ENCODE results near the gene CPTP. TPM values are rescaled to one million over a fixed set of nuclear protein-coding genes. Genes with fewer than 3 reads are reported as not detected.

The CPTP gene
- total RNA-seq, 2 donors from 2014 or later, result 35.8 to 54.0 TPM

- no peak for DNase-seq (ENCODE audit: low spot score)
- H3K4me3 ChIP-seq, result no peak overlapping the region
- H3K9me3 ChIP-seq, result no peaks in the 10 kb centered on the region
- WGBS, result 85% methylated on average over 9 of the region's 10 CpGs
- no peak overlapping the region for H3K27ac ChIP-seq
- H3K27me3 ChIP-seq (replicated peaks; ENCODE audit: insufficient read depth), result no peaks in the 10 kb centered on the region
- TF ChIP-seq POLR2A (IDR thresholded peaks at IDR 0.05) (no peak), CTCF (IDR thresholded peaks at IDR 0.05) (no peak), POLR2AphosphoS5 (IDR thresholded peaks at IDR 0.05) (no peak)
- intact Hi-C loops (cut with DNase I), result loop anchor here (5.0 kb wide), 1 partner anchor 39 kb away; the partner anchor contains the start of genes ACAP3 and PUSL1
- peaks cover 0 to 4% of the 10 kb centered on the region in 2 donors for H3K36me3 ChIP-seq
- peaks cover 14% of the 10 kb centered on the region for H3K4me1 ChIP-seq (replicated peaks)
Measured at GRCh38 chr1:1346501-1346890, 21.9 kb downstream of the CPTP start.

DNA sequence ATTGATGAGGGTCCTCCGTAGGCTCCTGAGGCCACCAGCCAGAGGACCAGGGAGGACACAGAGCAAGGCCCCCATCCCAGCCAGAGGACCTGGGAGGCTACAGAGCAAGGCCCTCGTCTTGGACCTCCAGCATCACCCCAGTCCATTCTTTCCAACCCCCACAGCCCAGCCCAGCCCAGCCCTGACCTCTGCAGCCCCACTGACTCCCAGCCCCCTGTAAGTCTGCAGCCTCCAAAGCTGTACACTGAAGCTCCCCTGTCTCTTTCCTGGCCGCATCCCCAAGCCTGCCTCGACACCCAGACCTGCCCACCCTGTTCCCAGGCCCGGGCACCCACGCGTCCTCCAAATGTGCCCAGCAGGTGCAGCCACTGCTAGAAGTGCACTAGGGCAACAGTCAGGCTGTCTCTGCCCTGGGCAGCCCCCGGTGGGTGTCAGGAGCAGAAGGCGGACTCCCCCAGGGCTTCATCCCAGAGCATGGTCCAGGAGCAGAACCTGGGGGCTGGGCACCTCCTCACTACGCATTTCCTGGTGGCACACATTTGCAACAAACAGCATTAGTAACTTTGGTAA is 22.5 kb downstream of the CPTP start:
- no peak for TF ChIP-seq POLR2A (IDR thresholded peaks at IDR 0.05)
- TF ChIP-seq POLR2AphosphoS5 (IDR thresholded peaks at IDR 0.05), result no peak
- TF ChIP-seq CTCF (IDR thresholded peaks at IDR 0.05), result no peak
- H3K4me3 ChIP-seq, result peak overlapping the region; percentile 60 to 79
- no peaks in the 10 kb centered on the region for H3K27me3 ChIP-seq (replicated peaks; ENCODE audit: insufficient read depth)
- 70% methylated on average over 10 of the region's 10 CpGs for WGBS
- H3K4me1 ChIP-seq (replicated peaks), result peaks cover 14% of the 10 kb centered on the region
- no peaks in the 10 kb centered on the region for H3K36me3 ChIP-seq
- intact Hi-C loops (cut with DNase I), result loop anchor here (5.0 kb wide), 1 partner anchor 40 kb away; the partner anchor contains the start of genes ACAP3 and PUSL1
- no peaks in the 10 kb centered on the region for H3K9me3 ChIP-seq
- H3K27ac ChIP-seq, result peak overlapping the region; percentile 62 to 66
- no peak for DNase-seq (ENCODE audit: low spot score)

DNA sequence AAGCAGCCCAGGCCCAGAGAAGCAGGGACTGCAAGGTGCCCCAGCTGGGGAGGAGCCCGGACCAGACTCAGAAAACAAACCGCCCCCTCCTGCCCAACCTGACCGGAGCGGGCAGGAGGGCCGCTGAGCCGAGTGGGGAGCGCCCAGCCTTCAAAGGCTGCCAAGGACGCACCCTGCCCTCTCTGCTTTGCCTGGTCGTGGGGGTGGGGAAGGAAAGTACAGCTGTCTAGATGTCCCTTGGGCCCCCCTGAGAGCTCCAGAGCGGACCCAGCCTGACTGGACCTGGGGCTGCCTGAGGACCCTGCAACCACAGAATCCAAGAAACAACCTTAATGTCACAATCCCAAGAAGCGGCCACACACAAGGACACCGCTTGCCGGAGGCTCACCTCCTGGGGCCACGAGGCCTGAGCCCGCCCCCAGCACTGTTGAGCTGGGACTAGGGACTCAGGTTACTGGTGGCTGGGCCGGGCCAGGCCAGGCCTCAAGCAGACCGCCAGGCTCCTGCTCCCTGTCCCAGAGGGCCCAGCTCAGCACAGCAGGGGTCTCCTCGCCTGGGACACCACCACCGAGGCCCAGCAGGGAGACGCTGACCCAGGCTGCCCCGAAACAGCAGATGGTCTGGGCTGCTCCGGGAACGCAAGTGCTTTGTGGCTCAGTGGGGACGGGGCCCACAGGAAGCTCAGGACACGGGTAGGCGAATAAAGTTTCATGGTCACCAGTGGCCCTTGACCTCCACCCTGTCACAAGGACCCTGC is 23.2 kb downstream of the CPTP start:
- peak; percentile 44 for TF ChIP-seq POLR2AphosphoS5 (IDR thresholded peaks at IDR 0.05)
- no peak for TF ChIP-seq POLR2A (IDR thresholded peaks at IDR 0.05)
- intact Hi-C loops (cut with DNase I), result loop anchor here (5.0 kb wide), 1 partner anchor 41 kb away; the partner anchor contains the start of genes ACAP3 and PUSL1
- no peak for DNase-seq (ENCODE audit: low spot score)
- Histone ChIP-seq H3K4me3 (peak overlapping the region; percentile 60 to 79), H3K9me3 (no peaks in the 10 kb centered on the region), H3K36me3 (no peaks in the 10 kb centered on the region), H3K4me1 (replicated peaks) (peaks cover 14% of the 10 kb centered on the region), H3K27ac (peak overlapping the region; percentile 62 to 66), H3K27me3 (replicated peaks; ENCODE audit: insufficient read depth) (no peaks in the 10 kb centered on the region)
- 22% methylated on average over 19 of the region's 26 CpGs for WGBS

DNA sequence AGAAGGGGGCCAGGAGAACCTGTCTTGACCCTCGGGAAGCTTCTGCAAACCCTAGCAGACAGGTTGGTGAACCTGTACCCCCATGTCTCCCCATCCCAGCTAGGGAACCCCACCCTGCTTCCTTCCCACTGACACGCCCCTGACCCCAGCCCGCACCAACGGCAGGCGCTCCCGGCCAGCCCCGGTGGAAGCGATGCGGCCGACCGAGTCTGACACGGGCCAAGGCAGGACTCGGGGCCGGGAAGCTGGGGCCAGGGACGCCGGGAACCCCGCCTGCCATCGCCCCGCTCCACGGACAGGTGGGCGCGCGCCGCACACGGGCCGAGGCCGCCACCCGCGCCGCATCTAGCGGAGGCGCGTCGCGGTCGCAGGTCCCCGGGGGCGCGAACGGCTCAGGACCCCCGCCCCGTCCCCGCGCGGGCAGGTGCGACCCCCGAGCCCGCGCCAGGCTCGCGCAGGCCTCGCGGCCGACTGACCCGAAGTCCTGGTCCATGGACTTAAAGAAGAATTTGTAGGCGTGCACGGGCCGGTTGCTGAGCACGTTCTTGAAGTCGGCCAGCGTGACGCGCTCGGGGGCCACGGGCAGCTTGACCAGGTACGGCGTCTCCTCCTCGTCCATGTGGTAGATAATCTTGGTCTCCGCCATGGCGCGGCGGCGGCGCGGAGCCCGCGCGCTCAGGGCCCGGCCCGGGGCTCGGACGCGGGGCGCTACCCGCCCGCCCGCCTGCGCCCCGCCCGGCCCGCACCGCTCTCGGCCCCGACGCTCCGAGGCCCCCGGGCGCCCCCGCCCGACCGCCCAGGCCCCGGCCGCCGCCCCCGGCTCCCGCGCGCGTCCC is 24.0 kb downstream of the CPTP start:
- intact Hi-C loops (cut with DNase I), result loop anchor here (5.0 kb wide), 1 partner anchor 41 kb away; the partner anchor contains the start of genes ACAP3 and PUSL1
- DNase-seq (ENCODE audit: low spot score), result no peak
- H3K4me1 ChIP-seq (replicated peaks), result peaks cover 14% of the 10 kb centered on the region
- no peaks in the 10 kb centered on the region for H3K9me3 ChIP-seq
- WGBS, result under 1% methylated on average over 67 of the region's 109 CpGs
- H3K27ac ChIP-seq, result peak overlapping the region; percentile 62 to 66
- TF ChIP-seq POLR2A (IDR thresholded peaks at IDR 0.05), result no peak
- no peak for TF ChIP-seq POLR2AphosphoS5 (IDR thresholded peaks at IDR 0.05)
- TF ChIP-seq CTCF (IDR thresholded peaks at IDR 0.05), result no peak
- H3K27me3 ChIP-seq (replicated peaks; ENCODE audit: insufficient read depth), result no peaks in the 10 kb centered on the region
- peak overlapping the region; percentile 60 to 79 for H3K4me3 ChIP-seq
- no peaks in the 10 kb centered on the region for H3K36me3 ChIP-seq

Data from prostate gland (tissue), 2 donors.